Pericardium fibroblast (primary cell): ENCODE data around the gene SAMD15. TPM values are rescaled to one million over a fixed set of nuclear protein-coding genes. Genes with fewer than 3 reads are reported as not detected.

ENCODE experiments used
- total RNA-seq: library from RNA; depleted of rRNA; stranded (reverse); fragments of >200 nt; gene quantifications from 2 replicates; pipeline ENCODE4 v1.2.3, GENCODE V29; 2015

The SAMD15 gene
- total RNA-seq = 0.34 and 1.3 TPM in 2 replicates

GRCh38 chr14:77376771-77377501 is at the start of gene SAMD15, which contains the start of gene TMED8:
SAMD15 (plus strand) TSS chr14:77377379; CDS start chr14:77377419, 40 bp downstream.
TMED8 (minus strand) TSS chr14:77377094; CDS start chr14:77377053, 41 bp downstream.

GRCh38 chr14:77423423-77423822 is 46.2 kb downstream of the SAMD15 start, which contains the start of gene NOXRED1:
NOXRED1 (minus strand) TSS chr14:77423523; CDS start chr14:77422889, 634 bp downstream.

Other genes with a start within 250 kb of the SAMD15 start
- not detected in 2 replicates for gene ZDHHC22, start 235.6 kb upstream of the SAMD15 start, total RNA-seq
- gene TMEM63C, start 195.6 kb upstream of the SAMD15 start, total RNA-seq = 3.4 TPM in 1 of 2 replicates, not detected in the other
- not detected in 2 replicates for gene NGB, start 106.2 kb upstream of the SAMD15 start, total RNA-seq
- gene POMT2, start 56.5 kb upstream of the SAMD15 start, total RNA-seq = 14.7 and 15.5 TPM in 2 replicates
- gene GSTZ1, start 56.3 kb upstream of the SAMD15 start, total RNA-seq = 31.2 and 39.1 TPM in 2 replicates
- 5.3 and 6.3 TPM in 2 replicates for gene TMED8, start 285 bp upstream of the SAMD15 start, total RNA-seq
- not detected in 2 replicates for gene NOXRED1, start 46.1 kb downstream of the SAMD15 start, total RNA-seq
- gene VIPAS39, start 80.2 kb downstream of the SAMD15 start, total RNA-seq = 16.3 and 25.3 TPM in 2 replicates
- 70.8 and 92.1 TPM in 2 replicates for gene AHSA1, start 80.7 kb downstream of the SAMD15 start, total RNA-seq
- gene ISM2, start 121.4 kb downstream of the SAMD15 start, total RNA-seq = 0.12 TPM in 1 of 2 replicates, not detected in the other
- 13.1 and 15.3 TPM in 2 replicates for gene SPTLC2, start 239.3 kb downstream of the SAMD15 start, total RNA-seq